GM12872 (cell line): ENCODE measurements around the gene CASD1.

Source experiments
- CTCF ChIP-seq: IDR thresholded peaks from 3 replicates; pipeline ENCODE4 v1.5.1; 2011; ENCODE audit warnings: low read depth, mild to moderate bottlenecking, low read length, moderate library complexity; ENCODE audit not compliant: insufficient read depth

The CASD1 gene

GRCh38 chr7:94498918-94499317 lies 10.7 kb upstream of the CASD1 start:
- TF ChIP-seq CTCF: no peak

GRCh38 chr7:94507462-94507861 lies 2.1 kb upstream of the CASD1 start:
- no peak for TF ChIP-seq CTCF

GRCh38 chr7:94507962-94508361 lies 1.6 kb upstream of the CASD1 start:
- no peak for TF ChIP-seq CTCF

GRCh38 chr7:94509887-94510581 lies 425 bp downstream of the CASD1 start:
- peak; percentile 31; the same call in 1 of the 3 replicates for TF ChIP-seq CTCF

- TF ChIP-seq CTCF: no peak
Observed at GRCh38 chr7:94510582-94511496, 1.2 kb downstream of the CASD1 start.

- TF ChIP-seq CTCF: no peak
Observed at GRCh38 chr7:94511718-94512117, 2.1 kb downstream of the CASD1 start.

- TF ChIP-seq CTCF: no peak
Observed at GRCh38 chr7:94512735-94513564, 3.3 kb downstream of the CASD1 start.
